A549 treated with CpdA at 1 μM for 4 hours (cell line): ENCODE results near the gene METTL21A. TPM values are rescaled to one million over a fixed set of nuclear protein-coding genes. Genes with fewer than 3 reads are reported as not detected.

Experiments
- total RNA-seq: library from RNA; stranded (reverse); fragments of 200-300 nt; extraction: Qiagen RNA extraction; gene quantifications from 5 replicates; pipeline ENCODE4 v1.2.3, GENCODE V29; 2022; ENCODE audit warnings: low read depth

The METTL21A gene
- 29.1 to 32.7 TPM (median 30.8 TPM) in 5 replicates for total RNA-seq

DNA sequence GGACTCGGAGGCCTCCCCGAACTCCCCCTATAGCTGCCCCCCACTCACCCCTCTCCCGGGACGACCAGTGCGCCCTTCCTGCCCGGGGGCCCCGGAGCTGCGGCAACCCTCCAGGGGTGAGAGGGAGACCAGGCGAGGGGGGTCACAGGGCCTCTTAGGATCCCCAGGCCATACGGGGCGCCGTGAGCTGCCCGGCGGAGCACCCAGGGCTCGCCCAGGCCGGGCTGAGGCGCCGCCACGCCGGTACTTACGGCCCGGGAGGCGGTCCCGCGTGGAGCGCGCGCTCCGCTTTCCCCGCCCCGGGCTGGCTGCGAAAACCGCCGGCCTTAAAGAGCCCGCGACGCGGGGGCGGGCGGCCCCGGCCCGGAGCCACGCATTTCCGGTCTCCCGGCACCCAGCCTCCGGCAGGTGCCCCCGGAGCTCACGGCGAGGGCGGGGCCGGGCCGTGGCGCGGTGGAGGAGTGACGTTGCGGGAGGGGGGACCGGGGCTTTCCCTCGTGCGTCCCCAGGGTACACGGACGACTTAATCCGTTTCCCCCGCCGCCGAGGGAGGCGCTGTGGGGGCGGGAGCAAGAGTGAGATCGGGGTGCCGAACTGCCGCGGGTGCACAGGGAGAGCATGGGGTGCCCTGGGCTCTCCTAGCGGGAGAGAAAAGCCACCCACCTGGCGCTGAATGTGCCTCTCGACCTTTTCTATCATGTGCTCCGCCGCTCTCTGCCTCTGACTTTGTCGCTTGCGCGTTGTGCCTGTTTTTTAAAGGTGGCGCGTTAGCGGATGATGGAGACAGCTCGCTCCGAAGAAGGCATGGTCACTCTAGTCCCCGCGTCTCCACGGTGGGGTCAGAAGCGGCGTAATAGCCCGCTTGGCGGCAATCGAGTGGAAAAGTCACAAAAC is at the start of gene METTL21A:
Gene METTL21A (minus strand): TSS at position 381 of the 894 bp plus-strand sequence. CDS start 1,019 bp downstream, outside the sequence.

Other genes starting within 250 kb of the METTL21A start
- gene CREB1, start 95.4 kb downstream of the METTL21A start, total RNA-seq = 19.3 to 33.8 TPM (median 29.1 TPM) in 5 replicates
- gene CCNYL1, start 86.2 kb upstream of the METTL21A start, total RNA-seq = 19.5 to 25.0 TPM (median 20.7 TPM) in 5 replicates
- gene FZD5, start 144.5 kb upstream of the METTL21A start, total RNA-seq = 4.7 to 5.5 TPM (median 5.1 TPM) in 5 replicates